Urinary bladder (tissue), 4 donors: Measurements from ENCODE around the gene MED13L. TPM values are rescaled to one million over a fixed set of nuclear protein-coding genes. Genes with fewer than 3 reads are reported as not detected.

Experiments
- DNase-seq: peaks from one replicate; pipeline ENCODE4 v3.0.0-alpha.2; 2015; ENCODE audit errors: extremely low spot score
- H3K27ac ChIP-seq: one replicate; pipeline ENCODE4 v1.5.1; 2013; ENCODE audit warnings: low read depth, mild to moderate bottlenecking, moderate library complexity
- H3K36me3 ChIP-seq: one replicate; pipeline ENCODE4 v1.6.1; 2013; ENCODE audit warnings: mild to moderate bottlenecking, moderate library complexity; ENCODE audit not compliant: insufficient read depth
- H3K4me1 ChIP-seq: one replicate; pipeline ENCODE4 v1.6.1; 2013; ENCODE audit warnings: mild to moderate bottlenecking, moderate library complexity; ENCODE audit not compliant: insufficient read depth
- H3K4me3 ChIP-seq: one replicate; pipeline ENCODE4 v1.5.1; 2013; ENCODE audit warnings: low read depth, low read length
- WGBS: extraction: QIAGEN DNeasy Blood & Tissue Kit; methylation state at CpG from one replicate; pipeline ENCODE4 v1.1.7; 2013; 5-methylcytosine and 5-hydroxymethylcytosine counted together
- polyA plus RNA-seq: library from polyadenylated mRNA; stranded (reverse); fragments of 200-250 nt; gene quantifications from one replicate; pipeline ENCODE4 v1.2.3, GENCODE V29; 2013
- total RNA-seq: library from RNA; depleted of rRNA; stranded (reverse); fragments of >200 nt; gene quantifications from one replicate; pipeline ENCODE4 v1.2.3, GENCODE V29; 2014
- donor health status: healthy with polysubstance abuse.
- donor health status: healthy.

The MED13L gene
- total and polyA plus RNA-seq, 2 donors = 41.4 to 273 TPM

DNA sequence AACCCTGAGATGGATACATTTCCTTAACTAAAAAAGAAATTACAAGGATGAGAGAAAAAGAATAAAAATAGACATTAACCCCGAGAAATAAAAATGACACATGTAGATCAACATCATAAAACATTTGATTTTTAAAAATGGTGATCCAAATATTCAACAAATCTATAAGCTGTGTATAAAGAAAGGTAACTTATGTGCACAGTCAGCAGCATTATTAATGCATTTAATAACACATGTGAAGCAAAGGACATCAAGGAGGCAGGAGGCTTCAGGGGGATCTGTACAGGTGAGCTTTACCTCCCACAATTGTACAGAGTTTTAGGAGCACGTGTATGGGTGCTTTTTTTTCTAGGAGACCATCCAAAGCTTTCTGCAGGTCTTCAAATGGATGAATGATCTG, 76.1 kb downstream of the MED13L start:
- WGBS = 89% methylated on average over 2 of the region's 2 CpGs
- Histone ChIP-seq H3K36me3 (no peaks in the 10 kb centered on the region), H3K4me1 (peaks cover 2% of the 10 kb centered on the region), H3K27ac (no peak overlapping the region), H3K4me3 (no peak overlapping the region)
- DNase-seq = no peak

DNA sequence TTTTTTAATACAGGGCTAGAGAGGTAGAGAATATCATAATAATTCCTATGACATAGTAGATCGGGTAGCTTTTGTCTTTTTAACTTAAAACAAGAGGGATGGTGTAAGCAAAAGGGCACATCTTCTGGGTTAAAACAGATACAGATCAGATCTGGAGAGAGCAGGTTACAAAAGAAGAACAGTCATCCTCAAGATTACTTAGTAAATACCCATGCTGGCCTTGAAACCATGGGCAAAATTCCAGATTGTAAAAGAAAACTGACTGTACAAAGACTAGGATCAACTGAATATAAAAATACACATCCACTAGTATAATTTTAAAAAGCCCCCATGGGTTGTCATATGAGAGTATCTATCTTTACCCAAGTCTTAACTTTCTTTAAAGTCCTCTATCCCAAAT, 76.7 kb downstream of the MED13L start:
- Histone ChIP-seq H3K27ac (no peak overlapping the region), H3K4me3 (no peak overlapping the region), H3K4me1 (no peaks in the 10 kb centered on the region), H3K36me3 (no peaks in the 10 kb centered on the region)
- no peak for DNase-seq
- WGBS = 85% methylated on average over 1 of the region's 1 CpG

DNA sequence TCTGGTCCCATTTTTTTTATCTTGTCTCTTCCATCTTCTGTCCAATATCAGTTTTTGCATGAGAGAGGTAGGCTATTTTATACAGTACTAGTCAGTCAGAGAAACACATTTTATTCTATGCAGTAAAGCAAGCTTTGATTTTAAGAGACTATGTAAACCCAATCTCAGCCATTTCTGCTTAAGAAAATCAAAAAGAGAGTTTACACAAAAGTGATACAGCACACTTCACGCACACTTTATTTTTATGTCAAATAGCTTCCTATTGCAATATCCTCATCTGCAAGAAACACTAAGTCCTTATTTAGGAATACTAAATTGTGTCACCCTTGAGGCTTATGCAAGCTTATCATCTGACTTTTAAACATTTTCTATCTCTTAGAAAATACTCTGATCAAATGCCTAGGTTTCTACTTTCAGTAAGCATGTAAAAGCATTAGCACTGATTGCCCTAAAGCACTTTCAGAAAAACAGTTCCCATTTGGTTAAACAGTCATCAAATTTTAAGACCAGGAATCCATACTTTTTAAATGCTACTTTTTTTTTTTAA, 78.3 kb downstream of the MED13L start:
- Histone ChIP-seq H3K27ac (no peak overlapping the region), H3K4me1 (no peaks in the 10 kb centered on the region), H3K4me3 (no peak overlapping the region), H3K36me3 (no peaks in the 10 kb centered on the region)
- DNase-seq = no peak
- 91% methylated on average over 1 of the region's 1 CpG for WGBS

DNA sequence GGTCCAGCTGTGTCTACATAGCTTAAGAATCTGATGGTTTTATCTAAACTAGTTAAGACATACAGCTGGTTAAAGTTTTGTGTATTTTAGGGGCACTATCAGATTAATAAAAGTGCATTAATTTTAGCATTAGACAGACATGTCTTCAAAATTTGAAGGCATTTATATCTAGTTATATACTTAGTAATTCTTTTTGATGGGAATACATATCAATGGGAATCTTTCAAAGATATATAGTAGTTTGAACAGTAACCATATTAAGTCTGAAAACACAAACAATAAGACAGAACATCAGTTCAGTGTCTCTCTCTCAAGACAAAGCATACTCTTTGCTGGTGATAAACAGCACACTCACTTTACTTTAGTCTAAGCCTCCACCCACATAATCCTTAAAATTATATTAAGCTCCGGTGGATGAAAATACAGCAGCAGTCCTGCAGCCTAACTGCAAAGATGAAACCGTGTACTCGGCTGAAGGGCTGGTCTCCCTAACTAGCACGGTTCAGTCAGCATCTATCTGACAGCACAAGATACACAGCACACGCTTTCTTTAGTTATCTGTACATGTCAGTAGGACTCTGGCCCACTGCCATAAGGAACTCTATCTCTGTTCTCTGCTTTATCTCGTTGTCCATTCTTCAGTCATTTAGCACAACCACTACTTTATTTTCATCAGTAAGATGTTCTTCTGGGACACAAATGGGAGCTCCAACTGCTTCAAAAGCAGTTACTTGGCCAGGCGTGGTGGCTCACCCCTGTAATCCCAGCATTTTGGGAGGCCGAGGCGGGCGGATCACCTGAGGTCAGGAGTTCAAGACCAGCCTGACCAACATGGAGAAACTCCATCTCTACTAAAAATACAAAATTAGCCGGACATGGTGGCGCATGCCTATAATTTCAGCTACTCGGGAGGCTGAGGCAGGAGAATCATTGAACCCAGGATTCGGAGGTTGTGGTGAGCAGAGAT, 80.5 kb downstream of the MED13L start:
- no peaks in the 10 kb centered on the region for H3K36me3 ChIP-seq
- no peaks in the 10 kb centered on the region for H3K4me1 ChIP-seq
- H3K4me3 ChIP-seq = no peak overlapping the region
- WGBS = 64% methylated on average over 14 of the region's 14 CpGs
- no peak for DNase-seq
- no peak overlapping the region for H3K27ac ChIP-seq

GRCh38 chr12:116196226-116196625, 81.3 kb downstream of the MED13L start:
- no peaks in the 10 kb centered on the region for H3K4me1 ChIP-seq
- no peak for DNase-seq
- H3K27ac ChIP-seq = no peak overlapping the region
- 40% methylated on average over 3 of the region's 3 CpGs for WGBS
- H3K36me3 ChIP-seq = no peaks in the 10 kb centered on the region
- H3K4me3 ChIP-seq = no peak overlapping the region

DNA sequence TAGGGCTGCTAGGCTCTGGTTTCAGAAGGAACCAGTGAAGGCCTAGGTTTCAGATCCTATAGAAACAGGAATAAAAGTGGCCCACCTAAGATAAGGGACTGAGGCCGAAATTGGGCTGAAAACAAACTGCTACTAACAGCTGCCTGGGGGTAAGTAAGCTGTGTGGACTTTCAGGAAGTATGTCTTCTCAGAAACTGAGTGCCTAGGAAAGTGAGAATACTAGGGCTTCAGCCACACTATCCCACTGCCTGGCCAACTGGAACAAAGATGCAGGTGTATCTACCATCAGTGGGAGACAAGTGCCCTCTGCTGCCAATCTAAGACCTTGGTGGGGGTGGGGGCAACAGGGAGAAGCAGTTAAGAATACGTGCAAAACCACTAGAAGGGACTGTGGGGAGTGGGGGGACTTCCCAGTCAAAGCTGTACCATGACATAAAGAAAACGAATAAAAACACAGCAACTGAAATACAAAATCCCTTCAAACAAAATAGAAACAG, 82.5 kb downstream of the MED13L start:
- WGBS = 89% methylated on average over 3 of the region's 3 CpGs
- H3K36me3 ChIP-seq = no peaks in the 10 kb centered on the region
- no peaks in the 10 kb centered on the region for H3K4me1 ChIP-seq
- DNase-seq = no peak
- H3K27ac ChIP-seq = no peak overlapping the region
- H3K4me3 ChIP-seq = no peak overlapping the region

- Histone ChIP-seq H3K4me1 (no peaks in the 10 kb centered on the region), H3K27ac (no peak overlapping the region), H3K4me3 (no peak overlapping the region), H3K36me3 (no peaks in the 10 kb centered on the region)
- no peak for DNase-seq
Observed at GRCh38 chr12:116189692-116190091, 87.8 kb downstream of the MED13L start.

- no peak overlapping the region for H3K4me3 ChIP-seq
- H3K36me3 ChIP-seq = no peaks in the 10 kb centered on the region
- no peaks in the 10 kb centered on the region for H3K4me1 ChIP-seq
- H3K27ac ChIP-seq = no peak overlapping the region
- 86% methylated on average over 3 of the region's 3 CpGs for WGBS
- no peak for DNase-seq
Observed at GRCh38 chr12:116188581-116188980, 88.9 kb downstream of the MED13L start.

GRCh38 chr12:116187151-116187511, 90.4 kb downstream of the MED13L start:
- 73% methylated on average over 1 of the region's 1 CpG for WGBS
- Histone ChIP-seq H3K36me3 (no peaks in the 10 kb centered on the region), H3K4me1 (no peaks in the 10 kb centered on the region)

GRCh38 chr12:116186482-116187150, 90.9 kb downstream of the MED13L start:
- H3K4me3 ChIP-seq = no peak overlapping the region
- no peak overlapping the region for H3K27ac ChIP-seq
- no peak for DNase-seq
- H3K36me3 ChIP-seq = no peaks in the 10 kb centered on the region
- WGBS = 70% methylated on average over 3 of the region's 3 CpGs
- no peaks in the 10 kb centered on the region for H3K4me1 ChIP-seq

More at GRCh38 chr12:116187151-116187511, 90.4 kb downstream of the MED13L start:
- no peak for DNase-seq
- no peak overlapping the region for H3K27ac ChIP-seq
- no peak overlapping the region for H3K4me3 ChIP-seq

DNA sequence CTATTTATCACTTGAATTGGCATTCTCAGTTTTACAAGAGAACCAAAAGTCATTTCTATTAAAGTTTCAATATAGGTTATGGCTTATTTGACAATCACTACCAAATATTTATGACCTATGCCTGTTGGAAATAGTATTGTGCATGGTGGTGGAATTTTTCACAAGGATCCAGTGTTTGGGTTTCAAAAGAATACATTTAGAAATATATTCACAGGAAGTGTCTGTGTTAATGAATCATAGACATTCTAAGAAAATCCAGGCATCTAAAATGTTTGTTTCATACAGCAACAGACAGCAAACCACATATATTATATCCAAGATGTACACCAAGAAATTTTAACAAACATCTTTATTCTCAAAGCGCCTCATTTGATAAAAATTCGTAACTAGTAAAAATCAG, 92.7 kb downstream of the MED13L start:
- 97% methylated on average over 2 of the region's 2 CpGs for WGBS
- H3K27ac ChIP-seq = no peak overlapping the region
- no peak overlapping the region for H3K4me3 ChIP-seq
- no peaks in the 10 kb centered on the region for H3K4me1 ChIP-seq
- H3K36me3 ChIP-seq = no peaks in the 10 kb centered on the region
- no peak for DNase-seq

- no peak overlapping the region for H3K27ac ChIP-seq
- no peaks in the 10 kb centered on the region for H3K36me3 ChIP-seq
- no peak overlapping the region for H3K4me3 ChIP-seq
- no peak for DNase-seq
- no peaks in the 10 kb centered on the region for H3K4me1 ChIP-seq
Observed at GRCh38 chr12:116183741-116184141, 93.8 kb downstream of the MED13L start.

- Histone ChIP-seq H3K36me3 (no peaks in the 10 kb centered on the region), H3K4me3 (no peak overlapping the region), H3K4me1 (no peaks in the 10 kb centered on the region), H3K27ac (no peak overlapping the region)
- no peak for DNase-seq
- WGBS = 96% methylated on average over 1 of the region's 1 CpG
Observed at GRCh38 chr12:116182359-116183063, 95.0 kb downstream of the MED13L start.
